Pancreas (tissue), 10 donors: ENCODE data around the gene BEND2. TPM values are rescaled to one million over a fixed set of nuclear protein-coding genes. Genes with fewer than 3 reads are reported as not detected.

Experiments
- ATAC-seq, 4 donors: fragments of 200-7000 bp; cut with Tn5 transposase; one replicate each; pipeline versions ENCODE4 v1.8.0 to v1.9.1; 2020; ENCODE audit warnings: mild to moderate bottlenecking in 4 of 4, moderate library complexity in 4 of 4
- DNase-seq, 6 donors: peaks; one replicate each; pipeline ENCODE4 v3.0.0-alpha.2; 2020
- FAIRE-seq: peaks from 2 replicates; lab custom pipeline; 2012; peaks lifted over from hg19 to GRCh38; lab: Jason Lieb, UNC
- H3K27ac ChIP-seq, 4 donors: fragments of 200-600 bp; sonication (generic); 1 replicate in 3 of 4; 2 replicates in 1 of 4; pipeline versions ENCODE4 v1.5.0 to v1.8.0; 2020
- H3K27me3 ChIP-seq, 4 donors: fragments of 200-600 bp; one replicate each; pipeline ENCODE4 v1.8.0; 2021
- H3K36me3 ChIP-seq, 3 donors: fragments of 200-600 bp; sonication (generic) in 1 of 3; one replicate each; pipeline versions ENCODE4 v1.5.0 to v1.8.0; 2020 to 2021
- H3K4me1 ChIP-seq, 3 donors: fragments of 200-600 bp; one replicate each; pipeline ENCODE4 v1.8.0; 2021
- H3K4me3 ChIP-seq, 4 donors: fragments of 200-600 bp; sonication (generic) in 2 of 4; one replicate each; pipeline versions ENCODE4 v1.5.0 to v1.8.0; 2020 to 2021
- H3K9me3 ChIP-seq, 4 donors: fragments of 200-600 bp; one replicate each; pipeline ENCODE4 v1.8.0; 2021
- CTCF ChIP-seq, 4 donors: fragments of 200-600 bp; sonication (generic) in 3 of 4; IDR thresholded peaks; one replicate each; pipeline versions ENCODE4 v1.5.0 to v1.8.0; 2021; ENCODE audit warnings: antibody characterized with exemption in 4 of 4
- WGBS, 2 donors: extraction: QIAGEN DNeasy Blood & Tissue Kit; methylation state at CpG; one replicate each; pipeline ENCODE4 v1.1.7; 2013; 5-methylcytosine and 5-hydroxymethylcytosine counted together
- intact Hi-C, 3 donors: fragments of 100-400 bp; cut with DNase I; formaldehyde crosslinking; loops; one replicate each; pipeline versions ENCODE4 v1.11.1 to v1.14.2; 2022
- polyA plus RNA-seq, 2 donors: library from polyadenylated mRNA; stranded (reverse); fragments of 200-250 nt; gene quantifications; one replicate each; pipeline ENCODE4 v1.2.3, GENCODE V29; 2013
- total RNA-seq, 6 donors: library from RNA; stranded (reverse); fragmentation: NEBNext Ultra II Directional in 4 of 6; extraction: Animal tissue kit (Norgen Biotek cat#: 25700) in 4 of 6; gene quantifications; one replicate each; pipeline versions ENCODE4 v1.2.1 to v1.2.4, GENCODE V29; 2021 to 2023
- donor health status: healthy with polysubstance abuse.
- donor health status: DM: no; HTN: no; CAD: no; lungs with moderate emphysema.
- donor health status: DM: no; HTN: no; CAD: no.
- donor health status: control.
- donor health status: control.
- donor health status: Bipolar disorder and iron deficiency.
- donor health status: DM: yes; HTN: yes; CAD: no.
- donor health status: DM: no; HTN: no; CAD: no.
- donor health status: DM: no; HTN: no; CAD: no.
- donor health status: DM: yes; HTN: yes; CAD: no.

Gene BEND2
- total and polyA plus RNA-seq, 8 donors: not detected

- WGBS, 2 donors: 57 to 73% methylated on average over 4 of the region's 4 CpGs
Measured at GRCh38 chrX:18172970-18173369, 47.7 kb downstream of the BEND2 start.

GRCh38 chrX:18170910-18171309, 49.8 kb downstream of the BEND2 start:
- H3K4me1 ChIP-seq: no peaks in the 10 kb centered on the region
- H3K4me3 ChIP-seq: no peak overlapping the region
- H3K36me3 ChIP-seq: no peaks in the 10 kb centered on the region
- FAIRE-seq (no peak), ATAC-seq (no peak), DNase-seq (no peak)
- peaks cover 0 to 10% (median 3%) of the 10 kb centered on the region in 4 donors for H3K27me3 ChIP-seq
- no peak overlapping the region for H3K27ac ChIP-seq
- WGBS, 2 donors: 61 to 63% methylated on average over 6 of the region's 6 CpGs
- TF ChIP-seq CTCF (IDR thresholded peaks at IDR 0.05): no peak
- no peaks in the 10 kb centered on the region for H3K9me3 ChIP-seq
- intact Hi-C loops: no loop called here

More at GRCh38 chrX:18172970-18173369, 47.7 kb downstream of the BEND2 start:
- intact Hi-C loops: no loop called here
- Histone ChIP-seq H3K4me3 (no peak overlapping the region), H3K9me3 (no peaks in the 10 kb centered on the region), H3K27me3 (peaks cover 0 to 5% (median 2%) of the 10 kb centered on the region in 4 donors), H3K27ac (no peak overlapping the region), H3K36me3 (no peaks in the 10 kb centered on the region), H3K4me1 (no peaks in the 10 kb centered on the region)
- ATAC-seq (no peak), DNase-seq (no peak), FAIRE-seq (no peak)
- TF ChIP-seq CTCF (IDR thresholded peaks at IDR 0.05): no peak

- intact Hi-C loops: no loop called here
- no peak overlapping the region for H3K4me3 ChIP-seq
- WGBS, 2 donors: 81 to 95% methylated on average over 4 of the region's 4 CpGs
- DNase-seq (no peak), ATAC-seq (no peak), FAIRE-seq (no peak)
- H3K27me3 ChIP-seq: peaks cover 0 to 12% (median 2%) of the 10 kb centered on the region in 4 donors
- H3K4me1 ChIP-seq: no peaks in the 10 kb centered on the region
- no peaks in the 10 kb centered on the region for H3K36me3 ChIP-seq
- H3K27ac ChIP-seq: no peak overlapping the region
- no peaks in the 10 kb centered on the region for H3K9me3 ChIP-seq
- TF ChIP-seq CTCF (IDR thresholded peaks at IDR 0.05): no peak
Measured at GRCh38 chrX:18166068-18166467, 54.6 kb downstream of the BEND2 start.

DNA sequence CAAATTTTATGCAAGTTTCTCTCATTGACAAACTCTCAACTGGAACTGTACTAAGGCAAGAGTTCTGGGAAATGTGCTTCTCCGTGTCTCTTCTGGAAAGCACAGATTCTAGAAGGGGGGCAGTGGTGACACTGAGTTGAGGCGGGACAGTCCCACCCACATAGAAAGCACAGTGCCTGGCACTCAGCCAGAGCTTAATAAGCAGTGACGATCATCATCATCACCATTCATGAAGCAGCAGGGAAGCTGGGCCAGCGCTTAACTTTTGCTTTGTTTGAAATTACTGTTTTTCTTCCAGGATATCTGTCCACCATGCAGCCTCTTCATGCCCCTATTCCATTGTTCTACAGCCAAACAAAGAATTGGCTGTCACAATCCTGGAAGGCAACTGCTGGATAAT, 60.3 kb downstream of the BEND2 start:
- no peaks in the 10 kb centered on the region for H3K4me1 ChIP-seq
- H3K4me3 ChIP-seq: no peak overlapping the region
- ATAC-seq (no peak), FAIRE-seq (no peak), DNase-seq (no peak)
- no peak for TF ChIP-seq CTCF (IDR thresholded peaks at IDR 0.05)
- intact Hi-C loops: no loop called here
- peaks cover 0 to 6% (median 2%) of the 10 kb centered on the region in 4 donors for H3K27me3 ChIP-seq
- H3K36me3 ChIP-seq: no peaks in the 10 kb centered on the region
- no peak overlapping the region for H3K27ac ChIP-seq
- H3K9me3 ChIP-seq: no peaks in the 10 kb centered on the region
- WGBS, 2 donors: 73 to 74% methylated on average over 4 of the region's 4 CpGs

DNA sequence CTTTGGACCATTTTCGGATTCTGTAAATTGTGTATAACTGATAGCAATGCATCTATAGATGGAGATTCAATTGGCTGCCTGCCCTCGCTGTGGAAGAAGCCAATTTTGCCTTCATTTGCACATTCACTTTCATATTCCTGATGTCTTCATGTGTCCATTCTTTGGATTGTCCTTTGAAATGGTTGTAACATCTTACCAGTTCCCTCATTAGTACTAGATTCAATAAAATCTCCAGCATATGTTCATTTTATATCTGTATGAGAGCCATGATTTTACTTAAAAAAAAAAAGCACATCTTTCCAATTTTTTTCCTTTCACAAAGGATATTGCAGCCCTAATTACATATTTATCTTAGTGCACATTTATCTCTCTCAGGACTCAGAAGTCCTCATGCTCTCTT, 61.7 kb downstream of the BEND2 start:
- ATAC-seq (no peak), FAIRE-seq (no peak), DNase-seq (no peak)
- intact Hi-C loops: no loop called here
- H3K4me1 ChIP-seq: no peaks in the 10 kb centered on the region
- TF ChIP-seq CTCF (IDR thresholded peaks at IDR 0.05): no peak
- H3K9me3 ChIP-seq: no peaks in the 10 kb centered on the region
- H3K36me3 ChIP-seq: no peaks in the 10 kb centered on the region
- WGBS, 2 donors: 73 to 79% methylated on average over 2 of the region's 2 CpGs
- peaks cover 0 to 3% (median 1%) of the 10 kb centered on the region in 4 donors for H3K27me3 ChIP-seq
- no peak overlapping the region for H3K27ac ChIP-seq
- H3K4me3 ChIP-seq: no peak overlapping the region
